ENCODE data around the gene TBC1D30.

The TBC1D30 gene

DNA sequence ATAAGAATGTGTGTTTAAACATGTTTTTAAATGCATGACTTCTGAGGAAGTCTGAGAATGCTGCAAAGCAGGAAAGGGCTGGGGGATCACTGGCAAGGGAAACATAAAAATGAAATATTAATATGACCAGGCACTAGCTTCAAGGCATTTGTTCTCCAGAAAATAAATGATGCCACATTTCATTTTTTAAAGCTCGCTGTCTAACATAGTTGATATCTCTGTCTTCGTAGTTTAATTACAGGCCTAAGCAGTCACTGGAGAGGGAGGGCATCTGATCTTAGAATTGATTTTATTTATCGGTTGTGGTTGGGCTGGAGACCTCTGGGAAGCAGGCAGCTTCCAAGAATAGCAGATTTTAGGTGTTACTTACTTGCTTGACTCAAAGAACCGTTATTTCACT lies 87.5 kb downstream of the TBC1D30 start:
- DNase-seq (ENCODE audit: low spot score): no peak

DNA sequence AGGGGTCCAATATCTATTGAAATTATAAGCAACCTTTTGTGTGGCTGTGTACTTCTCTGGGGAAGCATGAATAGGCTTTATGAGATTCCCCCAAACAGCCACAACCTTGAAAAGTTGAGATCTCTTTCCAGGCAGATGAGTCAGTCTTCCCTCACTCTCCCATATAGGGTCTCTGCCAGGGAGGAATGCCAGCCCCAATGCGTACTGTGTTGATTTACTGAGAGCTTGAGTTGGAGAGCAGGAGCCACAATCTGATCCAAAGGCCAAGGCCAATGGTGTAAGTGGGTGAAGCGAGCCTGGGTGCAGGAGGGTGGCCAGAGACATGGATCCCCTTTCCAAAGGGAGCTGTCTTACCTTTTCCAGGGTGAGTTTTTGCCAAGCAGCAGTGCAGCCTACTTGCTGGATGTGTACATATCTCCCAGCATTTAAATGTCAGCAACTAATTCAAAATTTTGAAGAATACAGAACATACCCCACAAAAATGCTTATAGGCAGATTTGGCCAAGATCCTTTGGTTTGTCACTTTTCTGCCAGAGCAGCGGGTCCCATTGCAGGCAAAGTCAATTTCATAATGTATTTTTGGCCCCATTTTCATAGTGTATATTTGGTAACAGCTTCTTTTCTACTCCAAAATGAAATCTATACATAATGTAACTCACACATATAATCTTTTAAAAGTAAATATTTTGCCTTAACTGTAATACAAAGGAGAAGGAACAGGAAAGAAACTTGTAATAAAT lies 88.2 kb downstream of the TBC1D30 start:
- no peak for DNase-seq (ENCODE audit: low spot score)

DNA sequence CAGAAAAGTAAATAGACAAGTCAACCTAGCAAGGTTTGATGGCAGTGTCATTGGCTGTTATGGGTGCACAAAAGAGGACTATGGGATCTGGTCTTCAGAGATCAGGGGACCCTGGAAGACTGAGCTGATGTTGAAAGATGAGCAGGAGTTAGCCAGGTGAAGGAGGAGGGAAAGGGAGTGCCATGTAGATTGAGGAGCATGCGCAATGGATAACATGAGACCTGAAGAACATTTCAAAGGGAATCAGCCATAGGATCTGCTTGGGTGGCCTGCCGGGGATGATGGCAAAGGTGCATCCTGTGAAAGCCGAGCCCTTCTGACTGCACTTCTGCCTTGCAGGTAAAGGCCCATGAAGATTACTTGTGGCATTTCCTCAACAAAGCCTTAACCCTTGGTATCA lies 90.8 kb downstream of the TBC1D30 start:
- no peak for DNase-seq (ENCODE audit: low spot score)

DNA sequence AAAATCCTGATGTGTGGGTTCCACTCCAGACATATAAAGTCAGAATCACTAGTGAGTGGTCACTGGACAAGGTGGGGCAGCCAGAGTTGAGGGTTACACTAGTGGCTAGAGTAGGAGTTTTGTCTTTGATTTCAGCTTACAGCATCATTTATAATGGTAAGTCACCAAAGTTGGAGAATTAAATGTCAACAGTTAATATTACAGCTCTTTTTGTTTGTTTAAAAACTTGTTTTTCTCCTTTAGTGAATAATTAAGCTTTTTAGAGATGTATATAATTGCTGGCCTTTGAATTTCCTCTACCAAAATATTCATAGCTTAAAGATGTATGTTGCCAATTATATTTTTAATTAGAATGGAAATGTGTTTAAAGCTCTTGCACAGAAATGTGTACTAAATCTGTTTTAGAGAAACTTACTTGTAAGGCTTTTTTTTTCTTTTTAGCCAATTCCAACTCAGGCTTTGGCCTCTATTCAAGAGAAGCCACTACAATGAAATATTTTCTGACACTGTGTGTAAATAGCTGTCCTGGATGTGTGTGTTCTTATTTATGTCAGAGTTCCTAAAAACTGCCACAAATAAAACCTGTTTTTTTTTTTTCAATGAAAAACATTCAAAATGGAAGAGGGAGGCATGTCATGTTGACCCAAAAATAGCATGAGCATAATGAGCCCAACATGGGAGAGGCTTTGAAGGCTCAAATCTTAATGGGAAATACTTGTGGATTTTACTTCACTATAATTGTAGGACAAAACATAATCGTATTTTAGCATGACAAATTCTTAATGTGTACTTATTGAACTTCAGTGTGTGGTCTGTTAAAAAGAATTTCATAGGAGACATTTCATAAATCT lies 92.2 kb downstream of the TBC1D30 start:
- no peak for DNase-seq (ENCODE audit: low spot score)

DNA sequence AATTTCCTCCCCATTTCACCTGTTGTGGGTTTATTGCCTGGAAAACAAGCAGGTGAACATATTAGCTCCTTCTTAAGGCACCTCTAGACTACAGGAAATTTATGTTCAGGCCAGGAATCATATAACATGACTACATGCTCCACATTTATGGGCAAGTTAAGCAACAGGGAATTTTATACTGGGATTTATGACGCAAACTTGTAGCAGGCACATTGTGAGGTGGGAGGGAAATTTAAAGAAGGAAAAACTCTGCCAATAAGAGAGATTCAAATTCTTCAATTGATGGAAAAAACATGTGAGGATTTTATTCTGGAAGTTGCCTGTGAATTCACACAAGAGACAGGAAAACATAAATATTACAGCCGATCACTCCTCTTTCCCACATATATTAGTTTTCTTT lies 93.9 kb downstream of the TBC1D30 start:
- no peak for DNase-seq (ENCODE audit: low spot score)

DNA sequence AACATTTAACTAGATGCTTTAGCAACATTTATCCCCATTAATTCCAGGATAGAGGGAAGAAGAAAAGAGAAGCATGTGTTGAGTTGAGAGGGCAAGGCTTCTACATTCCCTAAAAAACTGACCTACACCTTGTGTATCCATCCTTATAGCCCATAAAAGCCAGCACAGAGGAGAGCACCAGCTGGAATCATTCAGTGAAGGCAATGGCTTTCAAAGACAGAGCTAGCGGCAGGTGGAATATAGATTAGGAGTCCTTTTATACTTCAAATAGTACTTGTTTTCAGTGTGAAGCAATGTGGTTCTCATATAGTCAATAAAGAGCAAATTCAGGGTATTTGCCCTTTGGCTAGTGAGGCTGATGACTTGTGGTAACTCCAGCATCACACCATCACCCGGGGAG lies 94.4 kb downstream of the TBC1D30 start:
- no peak for DNase-seq (ENCODE audit: low spot score)

DNA sequence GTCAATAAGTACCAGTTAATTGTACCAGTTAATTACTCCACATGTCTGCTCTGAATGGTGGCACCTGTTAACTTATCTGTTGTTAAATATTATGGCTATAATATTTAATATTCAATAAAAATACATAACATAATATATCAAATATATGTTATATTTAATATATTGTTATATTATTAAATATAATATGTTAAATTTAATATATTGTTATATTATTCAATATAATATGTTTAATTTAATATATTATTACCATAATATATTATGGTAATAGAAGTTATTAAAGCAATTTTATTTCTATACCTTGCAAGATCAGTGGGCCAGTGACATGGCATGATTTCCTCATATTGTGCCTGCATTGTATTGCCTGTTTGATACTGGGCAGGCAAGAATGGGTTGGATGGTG lies 98.4 kb downstream of the TBC1D30 start:
- no peak for DNase-seq (ENCODE audit: low spot score)

DNA sequence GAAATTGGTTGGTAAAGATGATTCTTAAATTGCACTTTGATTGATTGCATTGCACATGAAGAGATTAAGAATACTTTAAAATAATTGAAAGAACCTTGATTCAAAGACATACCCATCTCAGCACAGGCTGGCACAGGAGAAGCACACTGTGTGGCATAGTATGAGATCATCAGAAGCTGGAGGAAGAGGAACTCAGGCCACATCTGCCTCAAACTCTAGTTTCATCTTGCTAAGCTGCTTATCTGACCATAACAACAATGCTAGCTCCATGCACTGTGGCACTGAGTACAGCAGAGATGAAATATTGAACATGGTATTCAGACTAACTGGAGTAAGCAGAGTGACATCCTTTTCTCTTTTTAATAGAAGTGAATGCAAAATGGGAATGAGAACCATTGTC lies 99.1 kb downstream of the TBC1D30 start:
- no peak for DNase-seq (ENCODE audit: low spot score)
